HG02571 (cell line): ENCODE measurements around the gene GORASP2.

ENCODE experiments used
- ATAC-seq: cut with Tn5 transposase; IDR thresholded peaks from one replicate; pipeline ENCODE4 v1.9.1; 2021; ENCODE audit warnings: mild to moderate bottlenecking, moderate library complexity; ENCODE audit not compliant: unreplicated experiment

The GORASP2 gene

GRCh38 chr2:170965446-170966225 lies 36.6 kb downstream of the GORASP2 start:
- ATAC-seq = no peak

- ATAC-seq = no peak
These were observed 37.8 kb downstream of the GORASP2 start for GRCh38 chr2:170966648-170967396.

DNA sequence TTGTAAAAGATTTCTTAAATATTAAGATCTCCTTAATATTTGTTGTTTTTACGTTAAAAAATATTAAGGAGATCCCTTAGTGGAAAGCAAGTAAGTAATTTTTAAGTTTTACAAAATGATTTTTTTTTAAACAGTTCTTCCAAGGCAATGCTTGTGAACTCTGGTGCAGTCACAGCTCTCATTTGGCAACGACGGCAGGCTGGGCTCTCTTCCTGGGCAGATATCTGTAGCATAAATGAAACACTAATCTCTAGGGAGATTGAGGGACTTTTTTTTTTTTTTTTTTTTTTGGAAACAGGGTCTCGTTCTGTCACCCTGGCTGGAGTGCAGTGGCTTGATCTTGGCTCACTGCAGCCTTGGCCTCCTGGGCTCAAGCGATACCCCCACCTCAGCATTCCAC lies 38.5 kb downstream of the GORASP2 start:
- ATAC-seq = no peak

DNA sequence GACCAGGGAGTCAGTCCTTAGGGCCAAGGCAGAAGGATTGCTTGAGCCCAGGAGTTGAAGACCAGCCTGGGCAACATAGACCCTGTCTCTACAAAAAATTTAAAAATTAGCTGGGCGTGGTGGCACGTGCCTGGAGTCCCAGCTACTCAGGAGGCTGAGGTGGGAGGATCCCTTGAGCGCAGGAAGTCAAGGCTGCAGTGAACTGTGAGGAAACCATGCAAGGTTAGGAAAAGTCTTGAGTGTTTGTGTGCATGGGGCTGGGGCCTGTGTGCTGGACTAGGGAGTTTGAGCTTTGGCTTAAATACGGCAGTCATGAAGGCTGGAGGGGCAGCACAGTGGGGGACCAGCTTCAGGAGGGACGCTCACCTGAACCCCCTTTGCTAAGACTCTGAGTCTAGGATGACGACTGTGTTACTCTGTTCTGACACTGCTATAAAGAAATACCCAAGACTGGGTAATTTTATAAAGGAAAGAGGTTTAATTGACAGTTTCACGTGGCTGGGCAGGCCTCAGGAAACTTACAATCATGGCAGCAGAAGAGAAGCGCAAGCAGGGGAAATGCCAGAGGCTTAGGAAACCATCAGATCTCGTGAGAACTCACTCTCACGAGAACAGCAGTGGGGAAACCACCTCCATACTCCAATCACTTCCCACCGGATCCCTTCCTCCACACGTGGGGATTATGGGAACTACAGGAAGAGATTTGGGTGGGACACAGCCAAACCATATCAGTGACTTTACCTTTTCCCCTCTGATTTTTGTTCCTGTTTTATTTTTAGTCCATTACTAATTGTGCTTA lies 39.4 kb downstream of the GORASP2 start:
- ATAC-seq = no peak

GRCh38 chr2:170969030-170969429 lies 40.0 kb downstream of the GORASP2 start:
- no peak for ATAC-seq

DNA sequence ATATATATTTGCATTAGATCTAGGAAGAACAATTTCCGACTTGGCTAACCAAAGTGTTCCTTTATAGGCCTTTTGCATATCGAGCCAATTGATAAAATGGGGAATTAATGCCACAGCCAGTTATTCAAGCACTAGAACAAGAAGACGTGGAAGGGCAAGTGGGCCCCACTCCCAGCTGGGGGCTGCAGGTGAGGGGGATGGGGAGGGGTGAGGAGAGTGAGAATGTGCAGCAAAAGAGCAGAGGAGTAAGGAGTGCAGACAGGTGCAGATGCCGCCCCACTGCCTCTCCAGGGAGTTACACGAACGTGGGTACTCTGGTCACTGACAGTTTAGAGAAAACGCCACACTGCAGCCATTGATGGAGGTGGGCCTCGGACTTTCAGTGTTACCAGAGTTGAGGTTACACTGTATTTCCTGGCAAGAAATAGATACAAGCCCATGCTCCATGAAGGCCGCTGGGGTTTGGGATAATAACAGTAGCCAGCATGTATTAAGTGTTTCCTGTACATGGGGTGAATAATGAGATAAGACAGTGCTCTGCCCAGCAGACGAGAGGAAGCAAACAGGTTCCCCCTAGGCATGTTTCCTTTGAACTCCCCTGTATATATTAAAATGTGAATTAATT lies 40.9 kb downstream of the GORASP2 start:
- ATAC-seq = no peak

DNA sequence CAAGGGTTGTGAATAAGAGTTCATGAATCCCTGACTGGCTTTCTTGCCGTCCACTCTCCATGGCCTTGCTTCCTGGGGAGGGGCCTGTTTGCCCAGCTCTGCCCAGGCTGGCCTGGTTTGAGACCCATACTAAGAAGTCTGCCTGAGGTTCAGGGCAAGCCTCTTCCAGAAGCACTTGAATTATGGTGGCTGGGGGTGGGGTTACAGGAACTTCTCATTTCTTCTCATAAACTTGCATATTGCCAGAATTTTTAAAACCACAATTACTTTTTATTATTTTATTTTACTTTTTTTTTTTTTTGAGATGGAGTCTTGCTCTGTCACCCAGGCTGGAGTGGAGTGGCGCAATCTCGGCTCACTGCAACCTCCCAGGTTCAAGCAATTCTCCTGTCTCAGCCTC lies 42.0 kb downstream of the GORASP2 start:
- ATAC-seq = no peak

DNA sequence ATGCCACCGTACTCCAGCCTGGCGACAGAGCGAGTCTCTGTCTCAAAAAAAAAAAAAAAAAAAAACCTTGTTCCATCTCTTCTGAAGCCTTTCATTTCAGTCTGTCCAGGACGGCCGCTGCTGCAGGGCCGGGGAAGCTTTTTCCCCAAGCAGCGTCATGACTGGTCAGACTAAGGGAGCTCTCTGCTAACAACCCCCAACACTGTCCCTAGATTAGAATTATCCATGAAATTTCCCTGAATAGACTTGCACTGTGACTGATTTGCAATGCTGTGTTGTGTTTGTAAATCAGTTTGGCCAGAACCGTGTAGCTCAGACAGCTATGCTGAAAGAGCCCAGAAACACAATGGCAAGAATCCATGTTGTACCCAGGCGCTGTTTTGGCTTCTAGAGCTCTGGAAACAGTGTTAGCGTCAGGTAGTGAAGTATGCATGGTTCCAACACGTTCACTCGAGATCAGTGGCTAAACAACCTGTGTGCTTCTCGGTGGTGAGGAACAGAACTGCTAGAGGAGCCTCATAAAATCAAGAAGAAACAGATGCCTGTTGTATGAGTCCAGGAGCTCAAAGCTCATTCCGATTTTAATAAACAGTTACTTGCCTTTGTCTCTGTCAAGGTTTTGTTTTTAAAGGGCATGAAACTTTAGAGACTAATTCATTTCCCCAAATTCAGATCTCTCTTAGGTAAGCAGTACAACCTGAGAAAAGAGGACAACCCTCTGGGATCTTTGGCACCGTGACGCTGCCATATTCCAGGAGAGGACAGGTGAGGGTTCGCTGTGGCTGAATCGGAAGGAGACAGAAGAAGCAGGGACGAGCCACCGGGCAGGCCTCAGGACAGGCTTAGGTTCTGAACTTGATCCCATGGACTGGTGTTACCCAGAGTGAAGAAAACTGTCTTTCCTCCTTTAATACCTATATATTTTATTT lies 43.5 kb downstream of the GORASP2 start:
- ATAC-seq = no peak

DNA sequence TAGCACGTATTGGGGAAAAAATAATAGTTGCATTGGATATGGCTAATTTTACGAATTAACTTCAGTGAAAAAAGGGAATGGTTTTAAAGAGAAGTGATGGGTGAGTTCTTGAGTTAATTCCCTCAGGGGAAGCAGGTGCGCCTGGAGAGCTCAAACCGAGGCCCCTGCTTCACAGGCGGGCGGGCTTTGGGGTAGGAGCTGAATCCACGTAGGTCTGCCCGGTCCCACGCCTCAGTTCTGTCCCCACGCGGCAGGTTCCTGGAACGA lies 44.1 kb downstream of the GORASP2 start:
- no peak for ATAC-seq

DNA sequence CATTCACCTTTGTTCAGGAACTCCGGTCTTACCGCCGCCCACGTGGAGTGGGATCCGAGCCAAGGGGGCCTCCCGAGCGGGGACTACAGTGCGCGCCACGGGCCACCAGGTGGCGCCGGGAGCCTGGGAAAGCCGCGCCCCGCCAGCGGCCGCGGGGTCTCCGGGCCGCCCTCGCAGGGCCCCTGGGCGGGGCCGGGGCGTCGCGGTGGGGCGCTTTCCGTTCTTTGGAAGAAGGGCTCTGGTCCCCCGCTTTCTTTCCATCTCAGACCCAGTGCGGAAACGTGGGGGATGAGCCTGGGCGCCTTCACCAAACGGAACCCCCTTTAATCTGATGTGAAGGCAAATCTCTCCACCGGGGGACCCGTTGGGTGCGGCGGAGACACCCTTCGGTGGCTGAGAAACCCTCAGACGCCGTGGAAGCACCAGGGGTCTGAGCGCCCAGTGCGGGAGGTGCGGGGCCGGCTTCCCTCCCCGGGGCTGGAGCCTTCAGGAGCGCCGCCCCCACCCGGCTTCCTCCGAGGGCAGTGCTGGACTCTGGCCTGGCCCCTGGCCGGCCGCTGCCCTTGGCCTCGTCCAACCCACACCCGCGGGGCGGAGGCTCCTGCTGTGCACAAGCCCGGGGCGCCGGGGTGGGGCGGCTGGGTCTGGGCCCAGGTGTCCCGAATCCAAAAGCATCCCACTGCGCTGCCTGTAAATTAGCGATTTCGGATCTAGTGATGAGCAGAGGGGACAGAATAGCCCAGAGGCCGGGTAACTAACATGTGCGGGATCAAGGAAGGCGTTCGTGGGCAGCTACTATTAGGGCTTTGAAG lies 44.6 kb downstream of the GORASP2 start:
- ATAC-seq = peak; percentile 85

- no peak for ATAC-seq
These were observed 45.4 kb downstream of the GORASP2 start for GRCh38 chr2:170974304-170974993.

DNA sequence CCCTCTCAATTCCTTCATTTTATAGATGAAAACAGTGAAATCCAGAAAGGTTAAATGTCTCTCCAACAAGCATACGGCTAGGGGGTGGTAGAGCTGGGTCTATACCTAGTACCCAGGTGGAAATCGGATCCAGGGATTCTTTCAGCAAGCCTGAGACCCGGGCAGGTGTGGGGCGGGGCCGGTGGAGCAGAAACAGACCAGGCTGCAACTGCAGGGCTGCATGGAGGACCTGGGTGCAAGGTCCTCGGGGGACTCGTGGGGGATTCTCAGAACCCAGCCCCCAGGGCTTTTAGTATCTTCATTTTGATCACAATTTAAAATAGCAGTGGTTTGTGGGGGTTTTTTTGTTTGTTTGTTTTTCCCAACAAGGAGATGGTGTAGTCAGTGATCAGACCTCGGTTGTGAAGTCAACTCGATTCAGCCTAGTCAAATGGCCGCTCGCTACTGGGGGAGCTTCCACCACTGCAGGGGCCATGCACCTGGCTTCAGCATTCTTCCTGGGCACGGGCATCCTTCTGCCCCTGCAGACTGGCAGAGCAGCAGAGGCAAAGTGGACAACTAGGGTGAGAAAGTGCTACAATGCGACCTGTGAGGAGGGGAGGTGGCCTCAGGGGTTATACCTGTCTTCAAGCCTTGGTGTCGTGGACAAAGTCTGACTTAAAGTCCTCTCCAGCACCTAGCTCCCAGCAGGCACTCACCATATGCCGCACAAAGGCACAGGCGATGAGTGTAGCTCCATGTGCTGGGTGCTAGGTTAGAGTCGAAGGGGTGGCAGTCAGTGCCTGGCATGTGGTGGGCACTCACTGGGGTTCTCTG lies 46.3 kb downstream of the GORASP2 start:
- ATAC-seq = no peak

DNA sequence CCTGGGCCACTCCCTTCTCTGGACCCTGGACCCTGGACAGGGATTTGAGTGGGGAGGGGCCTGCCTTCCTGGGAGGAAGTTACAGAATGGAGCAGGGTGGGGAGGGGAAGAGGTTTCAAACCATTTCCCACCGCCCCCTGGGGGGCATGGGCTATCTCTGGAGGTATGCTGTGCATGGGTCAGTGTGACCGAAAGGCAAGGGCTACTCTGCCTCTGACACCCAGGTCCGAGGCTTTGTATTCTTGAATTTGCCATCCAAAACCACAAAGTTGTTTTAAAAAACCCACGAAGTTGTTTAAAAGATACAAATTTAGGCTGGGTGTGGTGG lies 46.9 kb downstream of the GORASP2 start:
- no peak for ATAC-seq

GRCh38 chr2:170984079-170984478 lies 55.0 kb downstream of the GORASP2 start:
- no peak for ATAC-seq

GRCh38 chr2:170985407-170985806 lies 56.4 kb downstream of the GORASP2 start:
- ATAC-seq = no peak

GRCh38 chr2:170986566-170987258 lies 57.7 kb downstream of the GORASP2 start:
- no peak for ATAC-seq

GRCh38 chr2:170991398-170992182 lies 62.5 kb downstream of the GORASP2 start:
- ATAC-seq = no peak
